ENCODE measurements around the gene CHTF18. TPM values are rescaled to one million over a fixed set of nuclear protein-coding genes. Genes with fewer than 3 reads are reported as not detected.
"Not testable (repeated sequence)": the region's sequence is repeated elsewhere in the genome, so short reads cannot be mapped to it uniquely, and the experiment has no call there.

CHTF18 gene
- total and polyA plus RNA-seq, 4 donors: 7.5 to 17.4 (median 14.9) TPM

DNA sequence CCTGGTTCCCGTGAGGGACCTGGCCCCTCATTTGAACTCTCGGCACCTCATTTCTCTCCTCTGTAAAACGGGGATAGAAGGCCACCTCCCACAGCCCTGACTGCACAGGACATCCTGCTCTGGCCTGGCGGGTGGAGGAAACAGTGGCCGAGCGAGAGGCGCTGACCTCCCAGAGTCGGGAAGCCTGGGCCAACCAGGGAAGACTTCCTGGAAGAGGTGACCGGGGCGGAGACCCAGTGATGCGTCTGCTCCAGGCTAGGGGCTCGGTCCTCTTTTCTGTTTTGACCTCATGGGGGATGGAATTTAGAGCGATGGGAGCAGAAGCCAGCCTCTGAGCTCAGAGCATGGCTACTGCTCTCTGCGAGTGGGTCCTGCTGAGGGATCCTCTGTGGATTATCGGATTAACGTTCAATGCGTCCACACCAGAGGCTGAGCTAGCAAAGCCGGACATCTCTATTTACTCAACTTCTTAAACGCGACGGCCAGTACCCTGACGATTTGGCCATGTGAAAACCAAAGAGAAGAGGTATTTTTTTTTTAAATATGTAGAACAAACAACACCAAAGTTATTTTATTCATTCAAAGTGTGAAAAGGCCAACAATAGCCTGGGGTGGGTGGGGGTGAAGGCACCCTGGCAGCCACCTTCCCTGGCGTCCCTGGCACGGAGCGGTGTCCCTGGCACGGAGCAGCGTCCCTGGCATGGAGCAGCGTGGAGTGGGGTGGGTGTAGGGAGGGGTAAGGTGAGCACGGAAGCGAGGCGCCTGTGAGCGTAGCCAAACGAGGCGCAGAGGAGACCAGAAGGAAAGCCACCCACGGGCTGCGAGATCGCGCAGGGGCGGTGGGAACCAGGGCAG lies 37.0 kb upstream of the CHTF18 start:
- Histone ChIP-seq H3K9me3 (ENCODE audit: control insufficient read depth in 4 of 4, insufficient read depth in 3 of 4, low read length in 3 of 4) (peaks cover 0 to 2% (median 0%) of the 10 kb centered on the region in 4 donors), H3K36me3 (ENCODE audit: control insufficient read depth in 4 of 4, insufficient read depth in 4 of 4, low read length in 4 of 4) (no peaks in the 10 kb centered on the region), H3K4me3 (no peak overlapping the region), H3K9ac (ENCODE audit: insufficient read depth in 1 of 2, low read length in 2 of 2) (no peak overlapping the region), H3K4me1 (ENCODE audit: control insufficient read depth in 5 of 5, insufficient read depth in 5 of 5, low read length in 5 of 5) (peaks cover 0 to 3% (median 0%) of the 10 kb centered on the region in 5 donors), H3K27ac (ENCODE audit: low read depth in 1 of 2, low read length in 1 of 2) (no peak overlapping the region), H3K27me3 (ENCODE audit: control insufficient read depth in 3 of 3, insufficient read depth in 3 of 3, low read length in 2 of 3) (no peaks in the 10 kb centered on the region)
- TF ChIP-seq, protein P1, sequence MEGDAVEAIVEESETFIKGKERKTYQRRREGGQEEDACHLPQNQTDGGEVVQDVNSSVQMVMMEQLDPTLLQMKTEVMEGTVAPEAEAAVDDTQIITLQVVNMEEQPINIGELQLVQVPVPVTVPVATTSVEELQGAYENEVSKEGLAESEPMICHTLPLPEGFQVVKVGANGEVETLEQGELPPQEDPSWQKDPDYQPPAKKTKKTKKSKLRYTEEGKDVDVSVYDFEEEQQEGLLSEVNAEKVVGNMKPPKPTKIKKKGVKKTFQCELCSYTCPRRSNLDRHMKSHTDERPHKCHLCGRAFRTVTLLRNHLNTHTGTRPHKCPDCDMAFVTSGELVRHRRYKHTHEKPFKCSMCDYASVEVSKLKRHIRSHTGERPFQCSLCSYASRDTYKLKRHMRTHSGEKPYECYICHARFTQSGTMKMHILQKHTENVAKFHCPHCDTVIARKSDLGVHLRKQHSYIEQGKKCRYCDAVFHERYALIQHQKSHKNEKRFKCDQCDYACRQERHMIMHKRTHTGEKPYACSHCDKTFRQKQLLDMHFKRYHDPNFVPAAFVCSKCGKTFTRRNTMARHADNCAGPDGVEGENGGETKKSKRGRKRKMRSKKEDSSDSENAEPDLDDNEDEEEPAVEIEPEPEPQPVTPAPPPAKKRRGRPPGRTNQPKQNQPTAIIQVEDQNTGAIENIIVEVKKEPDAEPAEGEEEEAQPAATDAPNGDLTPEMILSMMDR (IDR thresholded peaks at IDR 0.05; ENCODE audit: control extremely low read depth, extremely low read depth): no peak
- no peak for ATAC-seq (ENCODE audit: insufficient read depth, low FRiP score)
- 60 to 84% methylated on average over 39 of the region's 39 CpGs for WGBS, 2 donors
- DNase-seq: no peak

DNA sequence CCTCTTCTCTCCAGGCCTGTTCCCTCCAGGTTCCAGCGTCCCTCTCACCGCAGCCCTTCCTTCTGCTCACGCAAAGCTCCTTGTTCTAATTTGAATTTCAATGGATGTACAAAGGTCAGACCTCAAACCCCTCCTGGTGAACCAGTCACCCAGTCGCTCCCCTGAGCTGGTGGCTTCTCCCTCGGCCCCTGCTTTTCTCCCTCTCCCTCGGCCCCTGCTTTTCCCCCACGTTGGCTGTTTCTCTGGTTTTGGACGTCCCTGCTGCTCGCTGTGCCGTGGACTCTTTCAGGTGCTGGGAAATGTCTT lies 36.5 kb upstream of the CHTF18 start:
- DNase-seq: no peak
- Histone ChIP-seq H3K4me1 (ENCODE audit: control insufficient read depth in 5 of 5, insufficient read depth in 5 of 5, low read length in 5 of 5) (peaks cover 0 to 3% (median 0%) of the 10 kb centered on the region in 5 donors), H3K27ac (ENCODE audit: low read depth in 1 of 2, low read length in 1 of 2) (no peak overlapping the region), H3K4me3 (no peak overlapping the region), H3K9me3 (ENCODE audit: control insufficient read depth in 4 of 4, insufficient read depth in 3 of 4, low read length in 3 of 4) (peaks cover 0 to 3% (median 0%) of the 10 kb centered on the region in 4 donors), H3K36me3 (ENCODE audit: control insufficient read depth in 4 of 4, insufficient read depth in 4 of 4, low read length in 4 of 4) (no peaks in the 10 kb centered on the region), H3K27me3 (ENCODE audit: control insufficient read depth in 3 of 3, insufficient read depth in 3 of 3, low read length in 2 of 3) (no peaks in the 10 kb centered on the region), H3K9ac (ENCODE audit: insufficient read depth in 1 of 2, low read length in 2 of 2) (no peak overlapping the region)
- TF ChIP-seq, protein P1 (IDR thresholded peaks at IDR 0.05; ENCODE audit: control extremely low read depth, extremely low read depth): no peak
- 49 to 65% methylated on average over 10 of the region's 10 CpGs for WGBS, 2 donors
- no peak for ATAC-seq (ENCODE audit: insufficient read depth, low FRiP score)

DNA sequence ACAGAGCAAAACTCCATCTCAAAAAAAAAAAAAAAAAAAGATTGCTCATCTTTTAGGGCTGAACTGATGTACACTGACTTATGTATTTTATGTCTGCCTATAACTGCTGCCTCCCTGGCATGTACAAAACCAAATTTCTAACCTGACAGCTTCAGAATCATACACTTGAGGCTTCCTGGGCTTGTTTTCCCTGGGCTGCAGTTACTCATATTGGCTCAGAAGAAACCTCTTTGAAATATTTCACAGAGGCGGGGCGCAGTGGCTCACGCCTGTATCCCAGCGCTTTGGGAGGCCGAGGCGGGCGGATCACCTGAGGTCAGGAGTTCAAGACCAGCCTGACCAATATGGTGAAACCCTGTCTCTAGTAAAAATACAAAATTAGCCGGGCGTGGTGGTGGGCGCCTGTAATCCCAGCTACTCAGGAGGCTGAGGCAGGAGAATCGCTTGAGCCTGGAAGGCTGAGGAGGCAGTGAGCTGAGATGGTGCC lies 34.3 kb upstream of the CHTF18 start:
- H3K36me3 ChIP-seq (ENCODE audit: control insufficient read depth in 4 of 4, insufficient read depth in 4 of 4, low read length in 4 of 4); H3K4me1 ChIP-seq (ENCODE audit: control insufficient read depth in 5 of 5, insufficient read depth in 5 of 5, low read length in 5 of 5); H3K9me3 ChIP-seq (ENCODE audit: control insufficient read depth in 4 of 4, insufficient read depth in 3 of 4, low read length in 3 of 4); H3K4me3 ChIP-seq; H3K27ac ChIP-seq (ENCODE audit: low read depth in 1 of 2, low read length in 1 of 2); H3K9ac ChIP-seq (ENCODE audit: insufficient read depth in 1 of 2, low read length in 2 of 2); DNase-seq; ATAC-seq (ENCODE audit: insufficient read depth, low FRiP score); H3K27me3 ChIP-seq (ENCODE audit: control insufficient read depth in 3 of 3, insufficient read depth in 3 of 3, low read length in 2 of 3): not testable (repeated sequence)
- 86 to 87% methylated on average over 11 of the region's 11 CpGs for WGBS, 2 donors

DNA sequence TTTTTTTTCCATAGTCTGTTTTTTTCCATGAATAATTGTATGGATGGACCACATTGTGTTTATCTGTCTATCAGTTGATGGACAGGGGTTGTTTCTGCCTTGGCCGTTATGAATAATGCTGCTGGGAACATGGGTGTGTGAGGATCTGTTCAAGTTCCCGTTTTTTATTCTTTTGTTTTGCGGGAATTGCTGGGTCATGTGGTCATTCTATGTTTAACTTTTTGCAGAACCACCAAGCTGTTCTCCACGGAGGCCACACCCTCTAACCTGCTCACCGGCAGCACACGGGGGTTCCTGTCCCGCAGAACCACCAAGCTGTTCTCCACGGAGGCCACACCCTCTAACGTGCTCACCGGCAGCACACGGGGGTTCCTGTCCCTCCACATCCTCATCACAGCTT lies 33.8 kb upstream of the CHTF18 start:
- Histone ChIP-seq H3K4me3 (no peak overlapping the region), H3K9ac (ENCODE audit: insufficient read depth in 1 of 2, low read length in 2 of 2) (no peak overlapping the region), H3K27ac (ENCODE audit: low read depth in 1 of 2, low read length in 1 of 2) (no peak overlapping the region), H3K27me3 (ENCODE audit: control insufficient read depth in 3 of 3, insufficient read depth in 3 of 3, low read length in 2 of 3) (no peaks in the 10 kb centered on the region), H3K4me1 (ENCODE audit: control insufficient read depth in 5 of 5, insufficient read depth in 5 of 5, low read length in 5 of 5) (peaks cover 0 to 3% (median 0%) of the 10 kb centered on the region in 5 donors), H3K9me3 (ENCODE audit: control insufficient read depth in 4 of 4, insufficient read depth in 3 of 4, low read length in 3 of 4) (peaks cover 0 to 3% (median 0%) of the 10 kb centered on the region in 4 donors), H3K36me3 (ENCODE audit: control insufficient read depth in 4 of 4, insufficient read depth in 4 of 4, low read length in 4 of 4) (no peaks in the 10 kb centered on the region)
- TF ChIP-seq, protein P1 (IDR thresholded peaks at IDR 0.05; ENCODE audit: control extremely low read depth, extremely low read depth): no peak
- WGBS, 2 donors: 12 to 28% methylated on average over 11 of the region's 11 CpGs
- DNase-seq: no peak
- ATAC-seq (ENCODE audit: insufficient read depth, low FRiP score): no peak

Measured in lung (tissue), 12 donors.